Measurements from ENCODE around the gene FABP7.

Gene FABP7

DNA sequence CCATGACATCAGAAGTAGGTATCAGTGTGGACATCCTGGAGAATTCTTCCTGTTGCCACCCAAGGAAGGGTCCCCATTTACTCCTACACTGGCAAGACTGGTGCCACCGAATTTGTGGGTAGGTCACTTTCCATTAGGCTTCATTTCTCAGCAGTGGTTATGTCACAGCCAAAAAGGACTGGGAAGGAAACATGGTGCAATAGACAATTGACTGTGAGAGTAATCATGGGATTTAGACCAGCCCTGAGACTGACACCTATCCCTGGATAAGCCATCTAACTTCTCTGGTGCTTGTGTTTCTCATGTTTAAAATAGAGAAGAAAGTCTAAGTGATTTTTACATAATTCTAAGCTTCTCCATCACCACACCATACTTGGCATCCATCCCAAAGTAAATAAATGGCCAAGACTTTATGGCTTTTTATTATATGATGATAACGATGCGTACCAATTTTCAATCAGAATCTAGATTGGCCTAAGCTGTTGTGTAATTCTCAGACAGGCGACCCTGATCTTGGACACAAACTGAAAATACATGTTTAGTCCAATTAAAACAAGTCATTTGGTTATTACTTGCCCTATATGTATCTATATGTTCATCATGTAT, 19.7 kb downstream of the FABP7 start:
- no peak for DNase-seq

DNA sequence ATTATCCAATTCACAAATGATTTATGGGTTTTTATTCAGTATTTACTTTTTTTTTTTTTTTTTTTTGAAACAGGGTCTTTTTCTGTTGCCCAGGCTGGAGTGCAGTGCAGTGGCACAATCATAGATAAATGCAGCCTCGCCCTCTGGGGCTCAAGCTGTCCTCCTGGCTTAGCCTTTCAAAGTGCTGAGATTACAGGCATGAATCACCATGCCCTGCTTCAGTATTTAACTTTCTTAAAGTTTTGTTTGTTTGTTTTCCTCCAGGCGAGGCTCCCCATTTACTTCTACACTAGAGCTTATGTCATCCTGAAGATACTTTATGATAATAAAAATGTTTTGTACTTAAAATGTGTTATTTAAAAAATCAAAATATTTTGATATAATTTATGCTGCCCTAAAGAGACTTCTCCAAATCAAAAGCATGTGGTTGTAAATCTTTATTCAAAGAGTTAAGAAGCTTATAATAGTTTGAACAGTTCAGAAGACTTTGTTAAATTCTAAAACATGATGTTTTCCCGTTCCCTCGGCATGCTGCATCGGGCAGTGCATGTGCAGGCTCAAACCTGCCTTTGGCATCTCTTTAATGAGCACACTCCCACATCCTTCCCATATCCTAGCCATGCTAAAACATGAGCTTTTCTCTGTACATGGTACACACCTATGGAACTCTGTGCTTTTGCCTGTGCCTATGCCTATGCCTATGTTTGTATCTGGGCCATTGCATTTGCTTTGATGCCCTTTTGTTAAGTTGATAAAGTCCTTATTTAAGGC, 20.6 kb downstream of the FABP7 start:
- no peak for DNase-seq

DNA sequence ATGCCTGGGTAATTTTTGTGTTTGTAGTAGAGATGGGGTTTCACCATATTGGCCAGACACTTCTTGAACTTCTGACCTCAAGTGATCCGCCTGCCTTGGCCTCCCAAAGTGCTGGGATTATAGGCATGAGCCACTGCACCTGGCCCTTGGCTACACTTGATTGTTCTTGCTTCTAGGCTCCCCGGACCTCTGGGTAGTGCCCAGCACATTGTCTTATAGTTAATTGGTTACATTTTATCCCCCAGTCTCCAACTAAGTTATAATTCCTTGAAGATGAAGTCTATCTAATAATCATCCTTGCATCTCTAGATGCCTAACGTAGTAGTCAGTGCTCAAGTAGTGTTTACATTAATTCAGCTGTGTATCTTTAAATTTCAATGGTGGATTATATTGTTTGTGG, 21.4 kb downstream of the FABP7 start:
- no peak for DNase-seq

DNA sequence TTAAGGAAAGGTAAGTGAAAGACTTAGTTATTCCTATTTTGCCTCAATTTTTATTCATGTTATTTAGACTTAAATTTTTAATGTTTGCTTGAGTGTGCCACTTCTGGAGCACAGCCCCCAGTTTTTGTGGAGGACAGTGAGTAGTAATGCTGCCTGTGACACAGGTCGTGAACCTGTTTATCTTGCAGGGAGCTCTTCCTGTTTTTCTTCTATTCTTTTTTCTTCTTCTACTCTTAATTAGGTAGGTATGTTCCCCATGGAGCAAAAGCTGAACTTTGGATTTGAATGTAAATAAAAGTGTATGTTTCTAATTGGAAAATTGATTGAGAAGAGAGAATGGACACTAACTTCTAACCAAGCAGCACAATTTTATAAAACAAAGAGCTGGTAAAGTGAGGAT, 21.9 kb downstream of the FABP7 start:
- no peak for DNase-seq

DNA sequence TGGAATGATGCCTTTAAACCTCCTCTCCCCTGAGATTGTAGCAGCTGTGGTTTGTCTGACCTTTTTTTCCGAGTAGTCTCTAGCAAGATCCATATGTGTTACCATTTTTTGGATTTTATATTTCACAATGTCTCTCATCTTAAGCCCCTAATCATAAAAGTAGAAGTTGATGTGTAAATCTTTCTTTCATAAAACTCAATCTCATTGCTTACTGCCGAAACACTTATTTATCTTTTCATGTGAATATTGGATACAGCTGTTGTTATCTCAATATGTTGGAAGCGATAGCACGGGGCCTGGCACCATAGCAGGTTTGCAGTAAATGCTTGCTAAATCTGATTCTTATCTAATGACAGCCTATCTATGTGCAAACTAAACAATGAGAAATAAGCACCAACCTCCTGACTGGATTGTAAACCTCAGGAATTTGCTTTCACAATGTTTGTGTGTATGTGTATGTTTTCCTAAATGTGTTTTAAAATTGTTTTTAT, 23.7 kb downstream of the FABP7 start:
- DNase-seq: no peak

DNA sequence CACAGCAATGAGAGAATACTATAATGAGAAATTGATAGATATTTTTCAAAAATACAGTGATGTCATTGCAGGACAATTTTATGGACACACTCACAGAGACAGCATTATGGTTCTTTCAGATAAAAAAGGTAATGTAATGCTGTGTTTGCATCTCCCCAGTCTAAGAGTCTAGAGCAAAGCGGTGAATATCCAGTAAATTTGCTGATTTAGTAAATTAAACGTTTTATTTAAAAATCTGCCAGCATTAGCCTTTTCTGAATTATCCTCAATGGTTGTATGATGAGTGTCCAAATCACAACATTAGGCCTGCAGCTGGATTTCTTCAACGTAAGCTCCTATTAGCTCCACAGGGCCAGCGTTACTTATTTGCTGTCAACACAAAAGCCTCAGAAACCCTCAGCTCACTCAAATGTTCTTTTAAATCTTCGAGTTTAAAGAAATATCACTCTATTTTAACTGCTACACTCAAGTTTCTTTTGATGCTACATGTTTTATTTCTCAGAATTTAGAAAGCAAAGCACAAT, 25.5 kb downstream of the FABP7 start:
- no peak for DNase-seq

DNA sequence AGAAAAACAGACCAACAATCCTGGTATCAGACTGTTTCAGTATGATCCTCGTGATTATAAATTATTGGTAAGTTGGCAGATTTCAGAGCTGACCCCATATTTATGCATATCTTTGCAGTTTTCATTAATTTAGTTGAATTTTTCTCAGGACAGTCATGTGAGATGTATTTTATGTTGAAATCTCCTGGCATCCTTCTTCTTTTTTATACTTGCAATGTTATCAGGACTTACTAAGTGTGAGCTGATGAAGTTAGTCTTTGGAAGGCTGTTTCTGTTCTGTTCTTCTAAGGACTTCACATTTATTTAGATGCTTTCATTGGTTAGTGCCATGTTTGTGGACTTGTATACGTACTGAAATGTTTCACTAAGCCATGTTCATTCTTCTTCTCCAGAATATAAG, 26.8 kb downstream of the FABP7 start:
- DNase-seq: no peak

DNA sequence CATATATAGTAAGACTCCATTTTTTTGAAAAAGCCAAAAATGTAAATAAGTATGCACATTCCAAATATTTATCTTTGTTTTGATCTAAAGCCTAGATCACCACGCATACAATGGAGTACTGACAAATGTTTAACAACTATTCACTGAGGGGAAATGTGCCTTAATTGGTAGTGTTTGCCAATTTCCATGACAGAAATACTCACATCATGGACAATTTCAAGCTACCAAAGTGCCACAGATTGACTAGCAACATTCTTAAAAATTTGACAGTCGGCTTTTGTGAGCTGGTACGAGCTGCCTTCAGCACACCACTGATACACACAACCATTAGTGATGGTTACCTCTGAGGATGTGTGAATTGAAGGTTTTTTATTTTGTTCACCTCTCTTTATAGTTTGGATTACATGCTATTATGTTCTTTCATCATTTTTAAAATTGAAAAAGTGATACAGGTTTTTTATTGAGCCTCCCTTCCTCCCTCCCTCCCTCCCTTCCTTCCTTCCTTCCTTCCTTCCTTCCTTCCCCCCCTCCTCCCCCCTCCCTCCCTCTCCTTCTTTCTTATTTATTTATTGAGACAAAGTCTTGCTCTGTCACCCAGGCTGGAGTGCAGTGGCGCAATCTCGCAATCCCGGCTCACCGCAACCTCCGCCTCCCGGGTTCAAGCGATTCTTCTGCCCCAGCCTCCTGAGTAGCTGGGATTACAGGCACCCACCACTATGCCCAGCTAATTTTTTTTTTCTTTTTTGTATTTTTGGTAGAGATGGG, 28.8 kb downstream of the FABP7 start:
- DNase-seq: no peak

DNA sequence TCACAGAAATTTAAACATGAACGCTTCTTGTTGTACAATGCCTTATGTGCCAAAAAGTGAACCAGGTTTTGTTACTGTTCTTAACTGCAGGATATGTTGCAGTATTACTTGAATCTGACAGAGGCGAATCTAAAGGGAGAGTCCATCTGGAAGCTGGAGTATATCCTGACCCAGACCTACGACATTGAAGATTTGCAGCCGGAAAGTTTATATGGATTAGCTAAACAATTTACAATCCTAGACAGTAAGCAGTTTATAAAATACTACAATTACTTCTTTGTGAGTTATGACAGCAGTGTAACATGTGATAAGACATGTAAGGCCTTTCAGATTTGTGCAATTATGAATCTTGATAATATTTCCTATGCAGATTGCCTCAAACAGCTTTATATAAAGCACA, 29.5 kb downstream of the FABP7 start:
- DNase-seq: no peak

DNA sequence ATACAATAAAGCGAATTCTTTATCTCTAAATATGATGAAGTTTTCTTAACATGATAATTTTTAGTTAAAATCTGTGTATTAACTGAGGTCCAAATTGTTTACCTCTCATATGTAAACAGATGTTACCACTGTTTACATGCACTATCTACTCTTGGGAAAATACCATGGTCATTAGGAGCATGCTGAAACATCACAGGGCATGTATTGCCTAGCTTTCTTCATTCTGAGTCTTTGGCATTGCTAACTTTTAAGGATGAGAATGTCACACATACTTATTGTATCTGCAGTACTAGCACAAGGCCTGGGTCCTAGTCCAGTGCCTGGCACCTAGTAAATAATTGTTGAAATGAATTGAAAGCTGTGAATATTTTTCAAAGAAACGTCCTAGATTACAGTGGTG, 30.2 kb downstream of the FABP7 start:
- no peak for DNase-seq

DNA sequence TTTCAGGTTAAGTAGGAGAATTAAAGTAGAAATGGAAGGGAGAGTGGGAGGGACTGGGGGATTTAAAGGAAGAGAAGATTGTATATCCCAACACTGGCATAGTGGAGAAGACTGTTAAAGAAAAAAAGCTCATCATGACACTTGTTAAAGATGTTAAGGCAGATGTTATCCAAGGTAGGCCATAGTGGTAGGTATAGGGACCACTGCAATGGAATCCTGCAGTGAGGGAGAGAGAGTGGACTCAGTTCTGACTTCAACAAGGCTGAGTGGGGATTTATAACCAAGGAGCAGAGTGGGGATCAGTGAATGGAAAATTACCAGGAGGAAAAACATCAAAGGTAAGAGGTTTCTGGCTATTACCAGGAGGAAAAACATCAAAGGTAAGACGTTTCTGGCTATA, 30.7 kb downstream of the FABP7 start:
- no peak for DNase-seq

DNA sequence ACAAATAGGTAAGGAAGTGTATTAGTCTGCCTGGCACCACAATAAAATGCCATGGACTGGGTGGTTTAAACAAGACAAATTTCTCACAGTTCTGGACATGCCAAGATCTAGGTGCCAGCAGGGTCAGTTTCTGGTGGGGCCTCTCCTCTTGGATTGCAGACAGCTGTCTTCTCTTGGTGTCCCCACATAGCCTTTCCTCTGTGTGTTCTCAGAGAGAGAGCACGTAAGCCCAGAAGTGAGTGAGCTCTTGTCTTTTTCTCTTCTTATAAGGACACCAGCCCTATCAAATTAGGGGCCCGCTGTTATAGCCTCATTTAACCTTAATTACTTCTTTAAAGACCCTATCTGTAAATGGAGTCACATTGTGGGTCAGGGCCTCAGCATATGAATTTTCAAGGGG, 37.8 kb downstream of the FABP7 start:
- no peak for DNase-seq

DNA sequence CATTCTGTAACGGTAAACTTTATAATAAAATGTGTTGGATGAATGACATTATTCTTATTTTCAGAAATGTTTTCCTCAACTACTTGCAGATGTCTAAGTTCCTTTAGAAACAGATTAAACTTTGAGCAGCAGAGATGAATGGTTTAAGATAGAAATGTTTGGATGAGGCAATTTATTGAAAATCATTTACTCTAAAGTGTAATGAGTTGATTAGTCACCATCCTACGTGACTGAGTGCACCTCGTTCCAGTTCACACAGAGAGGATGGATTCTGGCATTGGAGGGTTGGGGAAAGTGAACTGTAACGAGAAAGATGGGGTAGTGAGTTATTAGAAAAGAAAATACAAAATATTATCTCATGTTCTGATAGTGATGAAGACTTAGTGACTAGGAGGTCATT, 38.2 kb downstream of the FABP7 start:
- DNase-seq: no peak

DNA sequence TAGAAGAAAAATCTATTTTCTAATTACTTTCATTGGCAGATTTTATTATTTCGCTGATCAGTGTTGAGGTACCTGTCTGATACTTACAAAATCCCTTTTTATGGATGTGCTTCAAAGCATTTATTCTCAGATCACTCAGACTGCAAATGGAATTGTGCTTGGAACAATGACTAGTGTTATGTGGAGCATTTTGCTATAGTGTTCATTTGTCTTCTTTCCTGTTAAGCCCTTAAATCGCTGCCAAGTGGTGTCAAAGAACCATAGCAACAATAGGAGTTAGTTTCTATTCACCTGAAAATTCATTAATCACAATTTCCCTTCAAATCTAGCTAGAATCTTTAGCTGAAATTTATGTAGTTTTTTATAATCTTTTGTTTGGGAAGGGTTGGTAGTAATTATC, 39.4 kb downstream of the FABP7 start:
- DNase-seq: no peak

DNA sequence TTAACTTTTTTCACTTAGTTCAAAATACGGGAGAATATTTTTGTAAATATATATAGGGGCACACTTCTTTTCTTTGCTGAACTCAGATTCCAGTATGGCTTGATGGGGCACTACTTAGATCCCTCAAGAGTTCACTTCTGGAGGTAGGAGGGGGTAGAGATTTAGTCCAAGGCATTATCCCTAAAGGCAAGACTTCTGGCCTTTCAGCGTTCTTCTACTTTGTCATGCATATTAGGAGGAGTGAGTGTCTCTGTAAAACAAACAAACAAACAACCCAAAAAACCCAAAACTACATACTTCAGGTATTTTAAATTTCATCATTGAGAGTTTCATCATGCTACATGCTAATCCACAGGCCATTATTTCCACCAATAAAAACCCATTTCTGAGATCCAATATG, 41.6 kb downstream of the FABP7 start:
- no peak for DNase-seq

DNA sequence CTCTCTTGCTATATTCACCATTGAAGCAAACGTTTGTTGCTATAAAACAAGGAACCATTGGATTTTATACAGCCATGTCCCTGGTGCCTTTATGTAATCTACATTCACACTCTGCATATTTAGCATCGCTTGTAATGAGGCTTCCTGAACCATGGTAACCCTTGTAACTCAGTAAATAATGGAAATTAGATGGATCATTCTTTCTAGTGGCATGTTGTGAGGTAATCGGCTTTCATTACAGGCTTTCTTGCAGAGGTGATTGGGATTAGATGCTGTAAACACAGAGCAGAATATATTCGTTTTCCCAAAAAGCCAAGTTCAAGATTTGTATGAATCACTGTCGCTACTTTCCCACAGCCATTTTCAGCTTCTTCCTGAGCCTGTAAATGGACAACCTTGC, 45.6 kb downstream of the FABP7 start:
- no peak for DNase-seq

DNA sequence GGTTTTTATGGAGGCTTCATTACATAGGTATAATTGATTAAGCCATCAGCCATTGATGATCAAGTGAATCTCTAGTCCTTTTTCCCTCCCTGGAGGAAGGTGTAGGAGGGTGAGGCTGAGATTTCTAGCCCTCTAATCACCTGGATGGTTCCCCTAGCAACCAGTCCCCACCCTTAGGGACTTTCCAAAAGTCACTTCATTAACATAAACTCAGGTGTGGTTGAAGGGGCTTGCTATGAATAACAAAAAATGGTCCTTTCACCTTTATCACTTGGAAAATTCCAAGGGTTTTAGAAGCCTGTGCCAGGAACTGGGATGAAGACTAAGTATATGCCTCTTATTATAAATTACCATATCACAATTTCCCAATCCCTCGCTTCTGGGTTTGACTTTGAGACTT, 49.9 kb downstream of the FABP7 start:
- no peak for DNase-seq

DNA sequence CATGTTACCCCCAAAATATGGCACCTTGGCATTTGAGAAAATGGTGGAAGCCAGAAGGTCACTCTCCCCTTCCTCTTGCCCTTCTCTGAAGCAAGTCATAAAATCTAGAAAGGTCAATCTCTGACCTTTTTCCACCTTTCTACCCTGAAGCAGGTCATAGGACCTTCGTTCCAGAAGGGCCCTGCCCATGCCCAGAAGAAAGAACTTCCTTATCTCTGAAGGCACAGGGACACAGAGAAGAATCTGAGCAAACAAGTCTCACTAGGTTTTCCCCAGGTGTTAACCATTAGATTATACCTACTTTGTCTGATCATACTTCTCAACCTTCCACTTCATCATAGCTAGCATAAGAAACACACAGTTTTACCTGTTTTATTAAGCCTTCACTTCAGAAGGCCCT, 52.0 kb downstream of the FABP7 start:
- DNase-seq: no peak

DNA sequence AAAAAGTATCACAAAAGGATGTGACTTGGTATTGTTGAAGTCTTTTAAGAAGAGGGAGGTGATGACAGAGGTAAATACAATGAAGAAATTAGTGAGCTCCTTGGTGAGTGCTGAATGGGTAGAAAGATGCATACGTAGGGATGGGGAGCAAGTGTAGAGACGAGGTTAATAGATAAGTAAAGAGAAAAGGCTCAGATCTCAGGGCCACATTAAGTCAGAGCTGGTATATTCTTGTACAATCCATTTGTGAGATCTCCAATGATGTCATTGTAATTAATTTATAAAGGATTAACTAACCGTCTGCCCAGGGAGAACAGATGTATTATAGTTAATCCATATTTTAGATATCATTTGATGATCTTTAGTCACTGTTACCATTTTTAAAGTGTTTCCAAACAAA, 52.9 kb downstream of the FABP7 start:
- no peak for DNase-seq

DNA sequence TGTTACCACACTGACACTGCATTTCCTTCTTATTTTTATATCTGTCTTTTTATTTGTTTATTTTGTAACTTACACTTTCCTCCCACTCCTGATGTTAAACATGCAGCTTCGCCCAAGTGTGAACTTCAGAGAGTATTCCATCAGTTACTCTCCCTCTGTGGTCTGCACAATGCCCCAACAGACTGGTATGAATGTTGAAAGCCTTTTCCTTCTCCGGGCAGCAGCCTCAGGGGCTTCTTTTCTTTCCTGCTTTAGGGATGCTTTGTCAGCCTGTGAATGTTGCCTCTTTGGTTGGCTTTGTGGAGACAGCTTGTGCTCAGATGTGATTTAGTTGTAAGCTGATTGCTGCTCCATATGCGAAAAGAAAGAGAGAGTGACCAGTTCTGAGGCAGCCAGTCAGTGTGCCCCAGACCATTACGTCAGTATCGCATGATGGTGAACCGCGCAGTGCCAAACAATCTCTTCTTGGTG, 53.5 kb downstream of the FABP7 start:
- DNase-seq: no peak

All from activated effector memory CD4-positive, alpha-beta T cell treated with anti-CD3 and anti-CD28 coated beads, Interleukin-2, amount 50 U/mL, for 16 hours (primary cell).